Ishikawa (cell line): ENCODE measurements around the gene IZUMO1R.

Experiments used
- CEBPB ChIP-seq: IDR thresholded peaks from 2 replicates; pipeline ENCODE4 v1.6.1; 2012
- CREB1 ChIP-seq: IDR thresholded peaks from 2 replicates; pipeline ENCODE4 v1.6.1; 2012; ENCODE audit warnings: low read depth
- EGR1 ChIP-seq: IDR thresholded peaks from 2 replicates; pipeline ENCODE4 v1.6.1; 2012
- EP300 ChIP-seq: IDR thresholded peaks from 2 replicates; pipeline ENCODE4 v1.6.1; 2012; ENCODE audit warnings: borderline replicate concordance
- FOXM1 ChIP-seq: IDR thresholded peaks from 2 replicates; pipeline ENCODE4 v1.6.1; 2012; ENCODE audit warnings: low read depth, borderline replicate concordance
- NFIC ChIP-seq: IDR thresholded peaks from 2 replicates; pipeline ENCODE4 v1.6.1; 2012
- RAD21 ChIP-seq: IDR thresholded peaks from 2 replicates; pipeline ENCODE4 v1.6.1; 2012; ENCODE audit warnings: low read depth
- REST ChIP-seq: IDR thresholded peaks from 2 replicates; pipeline ENCODE4 v1.6.1; 2012; ENCODE audit warnings: low read depth, mild to moderate bottlenecking
- TAF1 ChIP-seq: IDR thresholded peaks from 2 replicates; pipeline ENCODE4 v1.6.1; 2012; ENCODE audit warnings: low read depth, mild to moderate bottlenecking
- TCF12 ChIP-seq: IDR thresholded peaks from 2 replicates; pipeline ENCODE4 v1.6.1; 2012; ENCODE audit warnings: low read depth
- TEAD4 ChIP-seq: IDR thresholded peaks from 2 replicates; pipeline ENCODE4 v1.6.1; 2012
- YY1 ChIP-seq: IDR thresholded peaks from 2 replicates; pipeline ENCODE4 v1.6.1; 2012; ENCODE audit warnings: low read depth
- ZBTB7A ChIP-seq: IDR thresholded peaks from 2 replicates; pipeline ENCODE4 v1.6.1; 2012; ENCODE audit warnings: low read depth
- TF ChIP-seq, protein P1 (sequence below): IDR thresholded peaks from 2 replicates; pipeline ENCODE4 v1.6.1; 2012
- TF ChIP-seq, protein P2 (sequence below): IDR thresholded peaks from 2 replicates; pipeline ENCODE4 v1.6.1; 2012

Gene IZUMO1R

DNA sequence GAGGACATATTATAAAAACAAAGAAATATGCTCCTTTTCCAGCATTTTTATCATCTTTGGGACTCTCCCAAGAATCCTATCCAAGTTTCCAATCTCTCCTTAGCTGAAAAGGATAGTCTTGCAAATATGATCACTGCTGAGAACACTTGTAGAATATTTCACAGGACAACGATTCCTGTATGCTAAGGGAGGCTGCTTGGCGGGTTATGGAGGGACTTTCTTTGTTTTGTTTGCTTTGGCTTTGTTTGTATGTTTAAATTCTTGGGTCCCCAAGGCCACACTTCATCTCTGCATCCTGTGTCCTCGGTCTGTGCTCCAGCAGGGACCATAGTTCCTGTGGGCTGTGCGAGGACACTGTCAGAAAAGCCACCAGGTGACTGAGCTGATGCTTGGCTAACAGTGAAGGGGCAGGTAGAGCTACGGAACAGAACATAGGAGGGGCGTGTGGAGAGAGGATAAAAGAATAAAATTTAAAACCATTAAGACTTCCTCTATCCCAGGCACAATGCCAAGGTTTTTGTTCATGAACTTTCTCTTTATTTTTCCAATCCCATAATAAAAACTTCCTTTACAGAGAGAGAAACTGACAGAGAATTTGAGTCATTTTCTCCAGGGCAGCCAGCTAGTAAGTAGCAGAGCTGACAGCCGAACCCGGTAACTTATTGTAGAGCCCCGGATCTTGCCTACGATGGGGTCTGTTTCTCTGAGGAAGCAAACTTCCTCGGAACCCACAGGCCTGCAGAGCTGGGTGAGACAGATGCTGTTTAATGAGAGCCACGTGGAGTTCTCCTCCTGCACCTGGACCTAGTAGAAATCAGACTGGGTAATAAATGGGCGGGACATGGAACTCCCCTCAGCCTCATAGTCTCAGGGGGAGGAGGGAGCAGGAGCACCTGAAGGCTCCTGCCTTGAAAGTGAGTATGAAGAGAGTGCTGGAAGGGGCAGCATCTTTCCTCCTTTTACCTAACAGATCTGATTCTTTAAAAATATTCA is at the start of gene IZUMO1R:
TSS of gene IZUMO1R (plus strand) at position 615 of the 993 bp plus-strand sequence. CDS start 1,057 bp downstream, outside the sequence.
- TF ChIP-seq, protein P1, sequence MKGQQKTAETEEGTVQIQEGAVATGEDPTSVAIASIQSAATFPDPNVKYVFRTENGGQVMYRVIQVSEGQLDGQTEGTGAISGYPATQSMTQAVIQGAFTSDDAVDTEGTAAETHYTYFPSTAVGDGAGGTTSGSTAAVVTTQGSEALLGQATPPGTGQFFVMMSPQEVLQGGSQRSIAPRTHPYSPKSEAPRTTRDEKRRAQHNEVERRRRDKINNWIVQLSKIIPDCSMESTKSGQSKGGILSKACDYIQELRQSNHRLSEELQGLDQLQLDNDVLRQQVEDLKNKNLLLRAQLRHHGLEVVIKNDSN = no peak
- TF ChIP-seq CREB1 (no peak), EGR1 (no peak), TEAD4 (no peak), CEBPB (no peak), EP300 (no peak), RAD21 (no peak), FOXM1 (no peak), ZBTB7A (no peak), TCF12 (no peak), TAF1 (no peak), NFIC (no peak), YY1 (no peak), REST (no peak)
- TF ChIP-seq, protein P2, sequence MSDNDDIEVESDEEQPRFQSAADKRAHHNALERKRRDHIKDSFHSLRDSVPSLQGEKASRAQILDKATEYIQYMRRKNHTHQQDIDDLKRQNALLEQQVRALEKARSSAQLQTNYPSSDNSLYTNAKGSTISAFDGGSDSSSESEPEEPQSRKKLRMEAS = no peak

GRCh38 chr11:94271885-94272372 is 32.5 kb upstream of the IZUMO1R start:
- TF ChIP-seq RAD21 = no peak
- TF ChIP-seq ZBTB7A = no peak
- TF ChIP-seq EGR1 = no peak
- TF ChIP-seq, protein P2 = no peak
- TF ChIP-seq CREB1 = no peak
- no peak for TF ChIP-seq FOXM1
- no peak for TF ChIP-seq YY1
- TF ChIP-seq TEAD4 = no peak
- no peak for TF ChIP-seq REST
- no peak for TF ChIP-seq NFIC
- TF ChIP-seq, protein P1 = no peak

GRCh38 chr11:94272738-94273313 is 31.6 kb upstream of the IZUMO1R start:
- TF ChIP-seq RAD21 (no peak), YY1 (no peak), TAF1 (no peak), EP300 (no peak), REST (no peak), NFIC (no peak), CEBPB (no peak), CREB1 (no peak), ZBTB7A (no peak), TCF12 (no peak), FOXM1 (no peak), TEAD4 (no peak), EGR1 (no peak)
- TF ChIP-seq, protein P1 = no peak
- TF ChIP-seq, protein P2 = no peak
